GM19467 (cell line): Measurements from ENCODE around the gene USH1C.

Experiments used
- ATAC-seq: cut with Tn5 transposase; IDR thresholded peaks from one replicate; pipeline ENCODE4 v1.9.1; 2021; ENCODE audit warnings: mild to moderate bottlenecking, moderate library complexity; ENCODE audit not compliant: unreplicated experiment

The USH1C gene

GRCh38 chr11:17528906-17529843, 15.0 kb downstream of the USH1C start:
- ATAC-seq = no peak

- no peak for ATAC-seq
Measured at GRCh38 chr11:17528181-17528691, 16.0 kb downstream of the USH1C start.

DNA sequence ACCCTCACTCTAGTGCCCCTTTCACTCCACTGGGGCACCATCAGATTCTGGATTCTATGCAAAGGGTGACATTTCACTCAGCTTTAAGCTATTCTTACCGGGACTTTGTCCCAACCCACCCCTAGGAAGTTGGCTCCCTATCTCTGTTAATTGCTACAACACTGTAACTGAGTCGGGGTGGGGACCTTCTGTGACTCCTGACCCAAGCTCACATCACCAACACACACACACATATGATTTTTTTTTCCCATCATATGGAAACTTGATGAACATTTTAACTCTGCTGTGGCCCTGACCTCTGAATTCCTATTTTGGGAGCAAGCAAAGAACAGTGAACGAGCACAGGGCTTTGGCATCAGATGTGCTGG, 16.6 kb downstream of the USH1C start:
- ATAC-seq = no peak

DNA sequence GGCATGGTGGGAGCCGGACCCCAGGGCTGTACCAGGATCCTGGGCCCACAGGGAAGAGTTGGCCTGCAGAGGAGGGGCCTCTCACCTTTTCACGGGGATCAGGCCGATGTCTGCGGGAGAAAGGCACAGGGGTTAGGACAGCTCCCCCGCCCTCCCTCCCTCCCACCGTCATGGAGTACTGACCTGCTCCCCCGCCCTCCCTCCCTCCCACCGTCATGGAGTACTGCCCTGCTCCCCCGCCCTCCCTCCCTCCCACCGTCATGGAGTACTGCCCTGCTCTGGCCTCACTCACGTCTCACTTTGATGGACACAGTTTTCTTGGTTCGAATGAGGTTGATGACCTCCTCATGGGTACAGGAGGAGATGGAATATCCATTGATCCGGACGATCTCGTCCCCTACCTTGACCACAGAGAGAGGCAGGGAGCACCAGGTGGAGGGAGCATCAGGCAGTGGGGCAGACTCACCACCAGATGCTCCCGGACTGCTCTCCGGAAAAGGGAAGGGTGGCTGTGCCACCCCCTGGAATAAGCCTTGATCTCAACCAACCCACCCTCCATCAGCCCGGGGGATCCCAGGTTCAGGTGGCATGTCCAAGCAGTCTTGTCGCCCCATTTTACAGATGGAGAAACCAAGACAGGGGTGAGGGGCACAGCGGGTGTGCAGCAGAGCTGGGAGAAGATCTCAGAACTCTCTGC, 17.1 kb downstream of the USH1C start:
- ATAC-seq = no peak

- no peak for ATAC-seq
Measured at GRCh38 chr11:17526326-17526725, 17.9 kb downstream of the USH1C start.

GRCh38 chr11:17525570-17525969, 18.6 kb downstream of the USH1C start:
- ATAC-seq = no peak

DNA sequence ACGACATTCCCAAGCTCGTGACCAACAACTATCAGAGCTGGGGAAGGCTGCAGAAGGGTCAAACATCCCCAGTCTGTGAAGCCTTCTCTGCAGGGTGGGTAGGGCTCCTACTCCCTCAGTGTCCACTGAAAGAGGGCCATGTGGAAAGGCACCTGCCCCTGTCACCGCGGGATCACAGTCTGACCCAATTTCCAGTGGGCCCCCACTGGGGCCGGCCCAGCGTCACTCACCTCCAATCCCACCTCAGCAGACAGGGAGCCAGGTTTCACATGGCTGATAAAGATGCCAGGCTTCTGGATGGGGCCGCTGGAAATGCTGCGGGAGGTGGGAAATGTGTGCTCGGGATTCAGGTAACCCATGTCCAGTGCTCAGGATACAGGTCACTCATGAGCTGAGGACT, 20.0 kb downstream of the USH1C start:
- no peak for ATAC-seq

GRCh38 chr11:17522655-17523054, 21.6 kb downstream of the USH1C start:
- no peak for ATAC-seq

DNA sequence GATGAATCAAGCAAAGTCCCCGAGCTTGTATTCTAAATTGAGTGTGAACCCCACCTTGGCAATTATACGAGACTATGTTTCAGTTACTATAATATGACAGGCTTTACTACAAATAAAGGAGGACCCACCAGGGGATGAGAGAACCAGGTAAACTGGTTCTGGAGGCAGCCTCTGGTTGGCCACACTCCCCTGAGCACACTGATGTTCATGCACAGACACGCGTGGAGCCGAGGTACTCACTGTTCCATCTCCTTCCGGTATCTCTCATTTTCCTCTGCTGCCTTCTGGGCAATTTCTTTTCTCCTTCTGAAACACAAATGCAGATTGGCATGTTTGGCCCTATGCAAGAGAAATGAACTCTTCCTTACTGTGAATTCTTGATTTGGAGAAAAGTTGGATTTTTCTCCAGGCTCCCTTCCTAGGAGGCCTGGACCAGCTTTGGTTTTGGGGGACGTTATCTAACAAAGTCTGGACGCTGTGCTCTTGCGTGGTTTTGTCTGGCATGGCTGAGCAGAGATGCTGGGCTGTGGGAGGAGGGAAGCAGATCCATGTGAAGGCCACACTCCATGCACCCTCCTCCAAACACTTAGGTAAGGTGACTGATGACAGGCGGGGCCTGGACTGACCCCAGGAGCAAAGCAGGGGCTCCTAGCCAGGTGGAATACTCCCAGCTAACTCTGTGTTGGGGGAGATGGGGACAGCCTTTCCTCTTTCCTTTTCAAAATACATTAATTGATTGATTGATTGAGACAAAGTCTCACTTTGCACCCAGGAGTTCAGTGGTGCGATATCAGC, 22.9 kb downstream of the USH1C start:
- ATAC-seq = no peak

GRCh38 chr11:17519061-17519885, 24.9 kb downstream of the USH1C start:
- ATAC-seq = no peak

DNA sequence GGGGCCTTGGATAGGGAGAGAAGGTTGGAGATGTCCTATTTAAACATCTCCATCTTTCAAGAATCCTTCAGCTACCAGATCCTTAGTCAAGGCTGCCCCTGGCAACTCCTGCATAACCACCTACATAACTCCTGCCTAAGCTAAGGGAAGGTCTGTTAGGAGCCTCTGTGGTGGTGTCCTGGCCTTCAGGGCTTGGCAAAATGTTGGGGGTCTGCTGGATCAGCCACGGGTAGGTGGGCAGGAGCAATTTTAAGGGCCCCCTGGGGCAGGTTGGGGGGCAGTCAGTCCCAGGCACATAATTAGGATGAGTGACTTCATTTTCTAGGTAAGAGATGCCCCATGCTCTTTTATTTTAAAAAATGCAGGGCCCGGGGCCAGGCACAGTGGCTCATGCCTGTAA, 25.9 kb downstream of the USH1C start:
- ATAC-seq = no peak

- ATAC-seq = no peak
Measured at GRCh38 chr11:17517186-17517585, 27.0 kb downstream of the USH1C start.

DNA sequence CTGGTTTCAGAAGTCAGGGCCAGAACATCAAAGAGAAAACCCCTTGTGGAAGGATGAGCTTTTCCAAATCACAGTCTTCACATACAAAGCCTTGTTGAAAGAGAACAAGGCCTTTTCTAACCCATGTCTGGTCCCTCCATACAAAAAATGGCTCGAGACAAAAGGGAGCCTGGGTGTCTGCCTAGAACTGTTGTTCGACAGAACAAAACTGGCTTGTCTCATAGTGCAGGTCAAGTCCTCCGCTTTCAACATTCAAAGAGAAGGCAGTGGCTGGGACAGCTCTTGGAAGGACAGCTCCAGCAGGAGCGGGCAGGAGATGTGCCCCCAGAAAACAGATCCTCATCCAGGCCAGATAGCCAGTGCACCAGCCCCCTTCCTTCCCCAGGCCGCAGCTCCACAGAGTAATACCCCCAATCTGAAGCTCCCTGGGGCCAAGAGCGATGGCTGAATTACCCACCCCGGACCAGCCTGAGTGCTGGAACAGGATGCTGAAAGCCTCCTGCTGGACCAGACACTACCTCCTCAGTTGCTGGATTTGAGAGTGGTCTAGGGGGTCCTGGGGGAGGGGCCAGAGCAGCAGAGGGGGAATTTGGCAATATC, 27.6 kb downstream of the USH1C start:
- no peak for ATAC-seq

DNA sequence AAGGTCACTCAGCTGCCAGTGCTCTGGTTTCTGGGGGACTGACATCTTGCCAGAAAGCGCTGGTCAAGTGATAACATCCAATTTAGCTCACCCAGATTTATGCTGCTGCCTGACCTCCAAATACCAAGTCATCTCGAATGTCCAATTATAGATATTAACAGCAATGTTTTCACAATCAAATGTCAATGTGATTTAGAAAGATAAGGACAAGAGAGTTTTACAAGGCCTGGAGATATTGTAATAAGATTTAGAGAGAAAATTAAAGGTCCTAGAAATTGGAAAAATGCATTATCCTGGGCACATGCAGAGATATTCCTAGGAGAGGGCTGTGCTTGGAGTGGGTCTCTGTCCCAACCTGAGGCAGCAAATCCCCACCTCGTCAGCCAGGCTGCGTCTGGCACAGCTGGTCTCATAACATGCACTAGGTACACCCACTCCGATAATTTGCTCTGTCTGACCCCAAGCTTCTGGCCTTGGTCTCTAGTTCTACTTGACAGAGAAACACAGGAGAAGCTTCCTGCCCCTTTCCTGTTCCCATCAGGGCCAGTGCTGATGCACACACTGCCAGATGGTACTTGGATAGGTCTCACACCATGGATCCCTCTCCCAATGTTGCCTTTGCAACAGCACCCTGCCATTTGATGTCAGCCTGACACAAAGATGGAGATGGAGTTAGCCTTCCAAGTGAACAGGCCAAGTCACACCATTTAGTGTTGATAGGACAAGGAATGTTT, 28.6 kb downstream of the USH1C start:
- no peak for ATAC-seq

DNA sequence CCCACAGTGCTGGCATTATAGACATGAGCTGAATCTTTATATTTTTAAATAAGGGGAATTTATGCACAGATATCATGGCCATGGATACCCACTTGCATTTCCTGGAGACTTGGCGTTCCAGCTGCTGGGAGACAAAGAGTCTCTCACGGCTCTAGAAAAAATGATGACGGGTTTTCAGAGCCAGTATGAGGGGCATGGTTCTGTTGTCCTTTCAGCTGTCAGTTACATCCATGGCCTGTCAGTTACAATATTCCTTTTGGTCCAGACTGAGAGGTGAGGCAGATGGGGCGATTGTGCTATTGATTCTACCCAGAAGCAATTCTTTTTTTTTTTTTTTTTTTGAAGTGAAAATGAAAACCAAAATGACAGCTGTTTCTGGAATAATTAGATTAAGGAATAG, 29.7 kb downstream of the USH1C start:
- no peak for ATAC-seq

DNA sequence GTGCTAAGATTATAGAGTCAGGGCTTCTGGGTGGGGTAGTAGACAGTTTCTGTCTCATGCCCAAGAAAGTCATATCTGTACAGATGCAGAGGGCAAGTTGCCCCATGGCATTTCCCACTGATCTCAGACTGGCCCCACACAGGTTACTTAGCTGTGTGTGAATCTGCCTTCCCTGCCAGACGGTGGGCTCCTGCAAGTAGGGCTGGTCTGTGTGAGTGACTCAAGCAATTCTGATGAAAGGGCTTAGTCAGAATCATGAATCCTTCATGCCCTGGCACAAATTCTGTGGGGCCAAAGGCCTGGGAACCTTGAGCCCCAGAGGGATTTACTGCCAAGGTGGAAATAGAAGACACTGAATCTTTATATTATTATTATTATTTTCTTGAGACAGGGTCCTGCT, 30.4 kb downstream of the USH1C start:
- ATAC-seq = no peak

DNA sequence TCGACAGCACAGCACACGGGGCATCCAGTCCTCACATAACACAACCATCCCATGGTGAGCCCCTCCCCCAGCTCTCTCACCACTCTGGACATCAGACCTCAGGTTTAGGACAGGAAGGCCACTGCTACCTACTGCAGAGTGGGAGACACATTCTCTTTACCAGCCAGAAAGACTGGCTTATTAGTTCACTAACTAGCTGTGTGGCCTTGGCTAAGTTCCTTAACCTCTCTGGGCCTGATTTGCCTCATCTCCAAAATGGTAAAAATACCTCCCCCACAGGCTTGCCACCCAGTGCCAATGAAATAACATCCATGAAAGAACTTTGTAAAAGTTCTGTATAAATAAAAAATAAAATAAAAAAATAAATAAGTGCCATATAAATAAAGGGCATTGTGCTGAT, 32.1 kb downstream of the USH1C start:
- ATAC-seq = no peak

DNA sequence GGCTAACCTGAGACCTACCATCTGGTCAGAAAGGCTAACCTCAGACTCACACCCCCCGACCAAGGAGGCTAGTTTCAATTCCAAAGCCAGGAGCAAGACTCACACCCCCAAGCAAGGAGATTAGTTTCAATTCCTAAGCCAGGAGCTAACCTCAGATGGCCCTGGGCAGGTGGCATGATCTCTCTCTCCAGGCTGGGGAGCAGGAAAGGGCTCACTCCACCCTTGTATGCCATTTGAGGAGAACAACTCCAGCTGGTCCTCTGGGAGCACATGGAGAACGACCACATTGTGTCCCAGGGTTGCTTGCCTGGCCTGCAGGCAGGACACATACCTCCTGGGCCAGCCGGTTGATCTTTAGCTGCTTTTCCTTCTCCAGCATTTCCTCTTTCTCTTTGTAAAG, 32.6 kb downstream of the USH1C start:
- no peak for ATAC-seq

DNA sequence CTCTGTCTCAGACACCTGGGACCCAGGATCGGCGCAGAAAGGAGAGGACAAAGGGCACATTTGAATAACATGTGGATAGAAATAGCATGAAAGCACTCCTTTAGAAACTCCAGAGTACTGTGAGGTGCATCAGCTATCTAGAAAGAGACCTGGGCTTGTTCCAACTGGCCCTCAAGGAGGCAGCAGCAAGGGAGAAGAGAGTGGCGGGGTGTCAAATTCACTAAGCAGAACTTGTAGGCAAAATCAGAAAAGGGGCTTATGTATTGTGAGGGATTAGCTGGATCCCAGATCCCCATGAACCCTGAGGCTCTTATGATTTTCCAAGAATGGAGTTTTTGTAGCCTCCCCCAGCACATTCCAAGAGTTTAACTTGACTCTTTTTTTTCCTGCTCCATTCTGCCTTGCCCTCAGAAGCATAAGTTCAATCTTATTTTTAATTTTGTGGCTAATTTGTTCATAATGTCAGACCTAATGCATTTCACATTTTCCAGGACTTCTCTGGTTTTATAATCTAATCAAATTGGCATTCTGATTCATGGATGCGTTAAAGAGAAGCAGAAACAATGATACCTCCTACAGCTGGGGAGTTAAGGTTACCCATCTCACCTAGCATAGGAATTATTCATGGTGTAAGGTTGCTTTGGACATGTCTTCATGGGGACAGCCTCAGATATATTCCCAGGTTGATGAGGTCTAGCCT, 33.6 kb downstream of the USH1C start:
- no peak for ATAC-seq
